ENCODE measurements around the gene PROX1.

GRCh38 chr1:214086945-214087344 lies 99.2 kb downstream of the PROX1 start:
- TF ChIP-seq EZH2 (IDR thresholded peaks at IDR 0.05; ENCODE audit: low read depth, low read length, severe bottlenecking) (no peak), NRF1 (IDR thresholded peaks at IDR 0.05; ENCODE audit: low read depth, low read length) (no peak), RFX5 (IDR thresholded peaks at IDR 0.05; ENCODE audit: borderline replicate concordance, low read depth, low read length) (no peak)
